A549 (cell line): ENCODE data around the gene PASK. TPM values are rescaled to one million over a fixed set of nuclear protein-coding genes. Genes with fewer than 3 reads are reported as not detected.
A peak's percentile ranks its signal among the peaks of the same experiment; 100 is the strongest.

Experiments
- ATAC-seq, 2 experiments: fragments of 200-7000 bp in 1 of 2; fragments of >200 bp in 1 of 2; cut with Nextera tagmentation in 1 of 2; cut with Tn5 transposase in 1 of 2; 3 replicates each; pipeline versions ENCODE4 v1.8.0 to v1.9.1; 2018 to 2020; ENCODE audit warnings: mild to moderate bottlenecking in 1 of 2, moderate library complexity in 1 of 2
- CTCF ChIA-PET: fragments of 300-600 bp; sonication (Branson Sonifier 250); formaldehyde crosslinking; extraction: SDS; loops from one replicate; lab custom pipeline; 2021; ENCODE audit warnings: antibody characterized with exemption, inconsistent platforms; lab: Yijun Ruan, JAX
- POLR2A ChIA-PET: fragments of 350-600 bp; formaldehyde crosslinking; extraction: SDS; loops from one replicate; lab custom pipeline; 2021; ENCODE audit warnings: antibody characterized with exemption, inconsistent platforms; lab: Yijun Ruan, JAX
- DNase-seq, 2 experiments: peaks; one replicate each; pipeline versions ENCODE4 v3.0.0 to v3.0.0-alpha.2; 2011 to 2016; ENCODE audit warnings: low read depth in 1 of 2, low spot score in 1 of 2
- FAIRE-seq: peaks from 2 replicates; lab custom pipeline; 2011; peaks lifted over from hg19 to GRCh38; lab: Jason Lieb, UNC
- H3K27ac ChIP-seq, 2 experiments: fragments of >200 bp; sonication (Bioruptor Twin); formaldehyde crosslinking; 3 replicates each; pipeline ENCODE4 v1.5.1; 2016 to 2017
- H3K4me1 ChIP-seq: fragments of >200 bp; sonication (Bioruptor Twin); formaldehyde crosslinking; 3 replicates; pipeline ENCODE4 v1.6.1; 2016
- H3K4me2 ChIP-seq: fragments of >200 bp; sonication (Bioruptor Twin); formaldehyde crosslinking; 3 replicates; pipeline ENCODE4 v1.6.1; 2016
- H3K4me3 ChIP-seq: fragments of >200 bp; sonication (Bioruptor Twin); formaldehyde crosslinking; 3 replicates; pipeline ENCODE4 v1.5.1; 2016
- H3K9me3 ChIP-seq: fragments of >200 bp; sonication (Bioruptor Twin); formaldehyde crosslinking; 3 replicates; pipeline ENCODE4 v1.6.1; 2016
- CEBPB ChIP-seq, 2 experiments: fragments of >200 bp in 1 of 2; sonication (Bioruptor Twin) in 1 of 2; formaldehyde crosslinking in 1 of 2; IDR thresholded peaks; 2 replicates each; pipeline ENCODE4 v1.6.1; 2012 to 2016
- CHD2 ChIP-seq: fragments of 150-350 bp; IDR thresholded peaks from 2 replicates; pipeline ENCODE4 v1.6.1; 2014; ENCODE audit warnings: low read length; ENCODE audit not compliant: partially characterized antibody
- CHD4 ChIP-seq: fragments of 200-600 bp; sonication (generic); IDR thresholded peaks from 2 replicates; pipeline ENCODE4 v1.6.1; 2016; ENCODE audit warnings: antibody characterized with exemption, mild to moderate bottlenecking, borderline replicate concordance
- FOSB ChIP-seq: fragments of 250-450 bp; sonication (Bioruptor Pico); IDR thresholded peaks from 2 replicates; pipeline ENCODE4 v1.5.0; 2020; ENCODE audit warnings: mild to moderate bottlenecking, moderate library complexity
- GATA3 ChIP-seq: IDR thresholded peaks from 2 replicates; pipeline ENCODE4 v1.6.1; 2012; ENCODE audit warnings: borderline replicate concordance
- HDAC2 ChIP-seq: fragments of 200-600 bp; sonication (generic); IDR thresholded peaks from 2 replicates; pipeline ENCODE4 v1.6.1; 2016
- HOXA7 ChIP-seq: fragments of 250-450 bp; sonication (Bioruptor Pico); IDR thresholded peaks from 2 replicates; pipeline ENCODE4 v1.5.0; 2020; ENCODE audit warnings: mild to moderate bottlenecking, moderate library complexity
- HOXB13 ChIP-seq: fragments of 250-450 bp; sonication (Bioruptor Pico); IDR thresholded peaks from 2 replicates; pipeline ENCODE4 v1.5.0; 2020; ENCODE audit warnings: low read depth, mild to moderate bottlenecking, moderate library complexity
- HOXB5 ChIP-seq: fragments of 250-450 bp; sonication (Bioruptor Pico); IDR thresholded peaks from 2 replicates; pipeline ENCODE4 v1.5.0; 2020; ENCODE audit warnings: mild to moderate bottlenecking, moderate library complexity
- JUN ChIP-seq, 2 experiments: fragments of >200 bp; sonication (Bioruptor Twin); formaldehyde crosslinking; IDR thresholded peaks; 2 replicates in 1 of 2; 3 replicates in 1 of 2; pipeline ENCODE4 v1.6.1; 2016 to 2017
- KDM1A ChIP-seq: fragments of 200-600 bp; sonication (generic); IDR thresholded peaks from 2 replicates; pipeline ENCODE4 v1.6.1; 2016; ENCODE audit warnings: low read depth, mild to moderate bottlenecking
- KDM5A ChIP-seq: fragments of 200-600 bp; sonication (generic); IDR thresholded peaks from 2 replicates; pipeline ENCODE4 v1.6.1; 2016; ENCODE audit warnings: antibody characterized with exemption, mild to moderate bottlenecking
- MAFK ChIP-seq: fragments of 450-650 bp; IDR thresholded peaks from 2 replicates; pipeline ENCODE4 v1.6.1; 2014; ENCODE audit not compliant: partially characterized antibody
- MYC ChIP-seq: IDR thresholded peaks from 2 replicates; pipeline ENCODE4 v1.6.1; 2012; ENCODE audit warnings: mild to moderate bottlenecking, inconsistent platforms, low read length, improper control_type of control experiment, borderline replicate concordance
- NFE2L2 ChIP-seq: fragments of 150-350 bp; conservative IDR thresholded peaks from 2 replicates; pipeline ENCODE4 v1.6.1; 2014; ENCODE audit warnings: low read length
- RNF2 ChIP-seq: fragments of 200-600 bp; sonication (generic); IDR thresholded peaks from 2 replicates; pipeline ENCODE4 v1.6.1; 2016; ENCODE audit warnings: low read depth, mild to moderate bottlenecking, antibody characterized with exemption, moderate library complexity, borderline replicate concordance
- SMC3 ChIP-seq: fragments of >200 bp; sonication (Bioruptor Twin); formaldehyde crosslinking; IDR thresholded peaks from 3 replicates; pipeline ENCODE4 v1.6.1; 2018; ENCODE audit warnings: inconsistent platforms
- ZFP36 ChIP-seq: fragments of 450-650 bp; IDR thresholded peaks from 2 replicates; pipeline ENCODE4 v1.6.1; 2014; ENCODE audit warnings: borderline replicate concordance; ENCODE audit not compliant: partially characterized antibody
- ZSCAN20 ChIP-seq: fragments of 250-450 bp; sonication (Bioruptor Pico); IDR thresholded peaks from 2 replicates; pipeline ENCODE4 v1.8.0; 2022; ENCODE audit warnings: mild to moderate bottlenecking, moderate library complexity
- WGBS: methylation state at CpG from one replicate; pipeline ENCODE4 v1.1.6; 2017; ENCODE audit errors: missing lambda C conversion rate; 5-methylcytosine and 5-hydroxymethylcytosine counted together
- polyA plus RNA-seq, 4 experiments: library from polyadenylated mRNA; depleted of rRNA in 3 of 4; stranded (reverse); fragments of >200 nt; fragmentation: RNase III in 1 of 4; extraction: RNeasy Plus Mini Kit Qiagen cat#74134 plus additional on column Dnase treatment in 1 of 4; gene quantifications; 2 replicates in 3 of 4; 3 replicates in 1 of 4; pipeline ENCODE4 v1.2.3, GENCODE V29; 2011 to 2017
- TF ChIP-seq, protein P1 (sequence below): fragments of >200 bp; sonication (Bioruptor Twin); formaldehyde crosslinking; IDR thresholded peaks from 2 replicates; pipeline ENCODE4 v1.6.1; 2016
- TF ChIP-seq, protein P2 (sequence below): IDR thresholded peaks from 2 replicates; pipeline ENCODE4 v1.6.1; 2012
- TF ChIP-seq, protein P3 (sequence below): IDR thresholded peaks from 2 replicates; pipeline ENCODE4 v1.6.1; 2012
- TF ChIP-seq, protein P4 (sequence below): fragments of 200-600 bp; sonication (generic); IDR thresholded peaks from 2 replicates; pipeline ENCODE4 v1.6.1; 2016; ENCODE audit warnings: antibody characterized with exemption, mild to moderate bottlenecking, moderate library complexity
- TF ChIP-seq, protein P5 (sequence below): fragments of 150-350 bp; IDR thresholded peaks from 2 replicates; pipeline ENCODE4 v1.6.1; 2014; ENCODE audit warnings: low read depth, mild to moderate bottlenecking, low read length
- TF ChIP-seq, protein P6 (sequence below): fragments of 250-450 bp; sonication (Bioruptor Pico); IDR thresholded peaks from 2 replicates; pipeline ENCODE4 v1.5.0; 2020; ENCODE audit warnings: low read depth, mild to moderate bottlenecking, moderate library complexity

PASK gene
- polyA plus RNA-seq, 2 of the 4 experiments (the other 2 are of a cell fraction), result 7.4 to 12.4 TPM

DNA sequence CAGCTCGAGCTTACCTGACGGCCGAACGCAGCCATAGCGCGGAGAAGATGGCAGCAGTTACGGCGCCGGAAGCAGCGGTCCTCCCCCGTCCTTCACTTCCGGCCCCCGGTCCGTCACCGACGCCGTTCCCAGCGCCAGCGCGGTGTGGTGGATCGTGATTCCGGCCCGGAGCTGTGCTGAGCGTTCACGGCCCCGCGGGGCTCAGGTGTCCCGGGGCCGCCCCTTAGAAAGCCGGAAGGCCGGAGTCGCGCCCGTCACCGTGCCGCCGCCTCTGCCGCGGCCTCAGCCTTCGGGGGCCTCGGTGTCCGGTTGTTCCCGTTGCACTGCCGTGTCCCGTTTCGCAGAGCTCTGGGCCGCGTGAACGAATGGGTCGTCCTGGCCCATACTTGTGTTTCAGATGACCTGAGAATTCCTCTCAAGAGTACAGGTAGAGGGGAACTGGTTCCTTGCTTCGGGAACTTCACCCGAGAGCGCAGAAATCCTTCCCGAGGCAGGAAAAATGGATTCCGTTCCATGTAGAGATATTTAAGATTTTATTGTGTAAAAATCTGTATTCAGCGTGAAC is 47.0 kb downstream of the PASK start, which contains the start of gene MTERF4 (continued):
- TF ChIP-seq, protein P1, sequence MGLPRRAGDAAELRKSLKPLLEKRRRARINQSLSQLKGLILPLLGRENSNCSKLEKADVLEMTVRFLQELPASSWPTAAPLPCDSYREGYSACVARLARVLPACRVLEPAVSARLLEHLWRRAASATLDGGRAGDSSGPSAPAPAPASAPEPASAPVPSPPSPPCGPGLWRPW, result no peak
- TF ChIP-seq JUN (IDR thresholded peaks at IDR 0.05) (peak; percentile 44 to 91; a peak in 3 of 5 replicates), MAFK (no peak), GATA3 (peak; percentile 71; the same call in 1 of the 2 replicates), MYC (peak; percentile 49; the same call in 1 of the 2 replicates), HOXA7 (CRISPR knock-in tag) (no peak), CEBPB (IDR thresholded peaks at IDR 0.05) (no peak; a peak in 1 of 4 replicates), HOXB5 (CRISPR knock-in tag) (no peak), RNF2 (no peak), SMC3 (peak; percentile 31; the same call in 1 of the 3 replicates), KDM5A (peak; percentile 90)
- TF ChIP-seq, protein P2, sequence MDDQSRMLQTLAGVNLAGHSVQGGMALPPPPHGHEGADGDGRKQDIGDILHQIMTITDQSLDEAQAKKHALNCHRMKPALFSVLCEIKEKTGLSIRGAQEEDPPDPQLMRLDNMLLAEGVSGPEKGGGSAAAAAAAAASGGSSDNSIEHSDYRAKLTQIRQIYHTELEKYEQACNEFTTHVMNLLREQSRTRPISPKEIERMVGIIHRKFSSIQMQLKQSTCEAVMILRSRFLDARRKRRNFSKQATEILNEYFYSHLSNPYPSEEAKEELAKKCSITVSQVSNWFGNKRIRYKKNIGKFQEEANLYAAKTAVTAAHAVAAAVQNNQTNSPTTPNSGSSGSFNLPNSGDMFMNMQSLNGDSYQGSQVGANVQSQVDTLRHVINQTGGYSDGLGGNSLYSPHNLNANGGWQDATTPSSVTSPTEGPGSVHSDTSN, result peak; percentile 47; the same call in 1 of the 2 replicates
- TF ChIP-seq, protein P3, sequence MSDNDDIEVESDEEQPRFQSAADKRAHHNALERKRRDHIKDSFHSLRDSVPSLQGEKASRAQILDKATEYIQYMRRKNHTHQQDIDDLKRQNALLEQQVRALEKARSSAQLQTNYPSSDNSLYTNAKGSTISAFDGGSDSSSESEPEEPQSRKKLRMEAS, result peak; percentile 95

DNA sequence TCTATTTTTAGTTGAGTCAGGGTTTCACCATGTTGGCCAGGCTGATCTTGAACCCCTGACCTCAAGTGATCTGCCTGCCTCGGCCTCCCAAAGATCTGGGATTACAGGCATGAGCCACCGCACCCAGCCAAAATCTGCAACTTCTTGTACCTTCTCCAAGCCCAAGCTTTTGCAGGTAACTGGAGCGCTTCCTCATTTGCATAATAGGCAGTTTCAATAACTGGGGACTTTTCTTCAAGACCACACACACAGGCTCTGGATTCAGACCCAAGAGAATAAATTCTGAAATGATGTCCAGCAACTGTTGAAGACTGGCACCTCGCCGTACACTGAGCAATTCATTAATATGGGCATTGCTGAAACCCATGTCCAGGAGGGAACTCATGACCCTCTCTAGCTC is 50.0 kb downstream of the PASK start:
- ATAC-seq (no peak), DNase-seq (no peak)
- Histone ChIP-seq H3K27ac (no peak overlapping the region), H3K4me3 (no peak overlapping the region), H3K4me2 (no peak overlapping the region), H3K9me3 (no peaks in the 10 kb centered on the region), H3K4me1 (peaks cover 25% of the 10 kb centered on the region)
- CTCF ChIA-PET, result no interaction called here
- 98% methylated on average over 5 of the region's 5 CpGs for WGBS
- POLR2A ChIA-PET, result no interaction called here
- TF ChIP-seq CHD2 (no peak), ZSCAN20 (CRISPR knock-in tag) (no peak)
- TF ChIP-seq, all 56 proteins: peak for 0
- FAIRE-seq, result no peak

DNA sequence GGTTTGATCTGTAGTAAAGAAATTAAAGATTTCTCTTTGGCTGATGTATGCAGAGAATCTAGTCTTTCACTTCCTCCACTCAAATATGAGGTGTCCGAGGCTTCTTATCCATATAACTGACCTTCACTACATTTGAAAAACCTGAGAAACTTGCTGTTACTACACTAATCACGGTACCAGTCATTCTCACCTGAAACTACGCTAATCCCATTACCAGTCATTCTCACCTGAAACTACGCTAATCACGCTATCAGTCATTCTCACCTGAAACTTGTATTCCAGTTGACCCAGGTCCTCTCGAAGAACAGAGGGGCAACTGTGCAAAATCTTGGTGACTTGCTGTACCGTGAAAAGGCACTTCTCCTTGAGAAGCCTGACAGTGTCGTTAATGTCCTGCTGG is 52.3 kb downstream of the PASK start:
- no peaks in the 10 kb centered on the region for H3K9me3 ChIP-seq
- H3K27ac ChIP-seq, result no peak overlapping the region
- ATAC-seq (no peak), FAIRE-seq (no peak), DNase-seq (no peak)
- WGBS, result 95% methylated on average over 8 of the region's 8 CpGs
- no peak overlapping the region for H3K4me3 ChIP-seq
- peaks cover 37% of the 10 kb centered on the region for H3K4me1 ChIP-seq
- no peak for TF ChIP-seq ZFP36
- no peak for TF ChIP-seq NFE2L2
- TF ChIP-seq KDM1A, result no peak
- TF ChIP-seq HOXB13, result no peak
- TF ChIP-seq, protein P4, sequence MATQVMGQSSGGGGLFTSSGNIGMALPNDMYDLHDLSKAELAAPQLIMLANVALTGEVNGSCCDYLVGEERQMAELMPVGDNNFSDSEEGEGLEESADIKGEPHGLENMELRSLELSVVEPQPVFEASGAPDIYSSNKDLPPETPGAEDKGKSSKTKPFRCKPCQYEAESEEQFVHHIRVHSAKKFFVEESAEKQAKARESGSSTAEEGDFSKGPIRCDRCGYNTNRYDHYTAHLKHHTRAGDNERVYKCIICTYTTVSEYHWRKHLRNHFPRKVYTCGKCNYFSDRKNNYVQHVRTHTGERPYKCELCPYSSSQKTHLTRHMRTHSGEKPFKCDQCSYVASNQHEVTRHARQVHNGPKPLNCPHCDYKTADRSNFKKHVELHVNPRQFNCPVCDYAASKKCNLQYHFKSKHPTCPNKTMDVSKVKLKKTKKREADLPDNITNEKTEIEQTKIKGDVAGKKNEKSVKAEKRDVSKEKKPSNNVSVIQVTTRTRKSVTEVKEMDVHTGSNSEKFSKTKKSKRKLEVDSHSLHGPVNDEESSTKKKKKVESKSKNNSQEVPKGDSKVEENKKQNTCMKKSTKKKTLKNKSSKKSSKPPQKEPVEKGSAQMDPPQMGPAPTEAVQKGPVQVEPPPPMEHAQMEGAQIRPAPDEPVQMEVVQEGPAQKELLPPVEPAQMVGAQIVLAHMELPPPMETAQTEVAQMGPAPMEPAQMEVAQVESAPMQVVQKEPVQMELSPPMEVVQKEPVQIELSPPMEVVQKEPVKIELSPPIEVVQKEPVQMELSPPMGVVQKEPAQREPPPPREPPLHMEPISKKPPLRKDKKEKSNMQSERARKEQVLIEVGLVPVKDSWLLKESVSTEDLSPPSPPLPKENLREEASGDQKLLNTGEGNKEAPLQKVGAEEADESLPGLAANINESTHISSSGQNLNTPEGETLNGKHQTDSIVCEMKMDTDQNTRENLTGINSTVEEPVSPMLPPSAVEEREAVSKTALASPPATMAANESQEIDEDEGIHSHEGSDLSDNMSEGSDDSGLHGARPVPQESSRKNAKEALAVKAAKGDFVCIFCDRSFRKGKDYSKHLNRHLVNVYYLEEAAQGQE, result no peak
- no peak for TF ChIP-seq FOSB (CRISPR knock-in tag)
- TF ChIP-seq, protein P5, sequence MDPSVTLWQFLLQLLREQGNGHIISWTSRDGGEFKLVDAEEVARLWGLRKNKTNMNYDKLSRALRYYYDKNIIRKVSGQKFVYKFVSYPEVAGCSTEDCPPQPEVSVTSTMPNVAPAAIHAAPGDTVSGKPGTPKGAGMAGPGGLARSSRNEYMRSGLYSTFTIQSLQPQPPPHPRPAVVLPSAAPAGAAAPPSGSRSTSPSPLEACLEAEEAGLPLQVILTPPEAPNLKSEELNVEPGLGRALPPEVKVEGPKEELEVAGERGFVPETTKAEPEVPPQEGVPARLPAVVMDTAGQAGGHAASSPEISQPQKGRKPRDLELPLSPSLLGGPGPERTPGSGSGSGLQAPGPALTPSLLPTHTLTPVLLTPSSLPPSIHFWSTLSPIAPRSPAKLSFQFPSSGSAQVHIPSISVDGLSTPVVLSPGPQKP, result no peak
- no peak for TF ChIP-seq HDAC2
- TF ChIP-seq CHD4, result no peak
- TF ChIP-seq RNF2, result no peak
- TF ChIP-seq, protein P6, sequence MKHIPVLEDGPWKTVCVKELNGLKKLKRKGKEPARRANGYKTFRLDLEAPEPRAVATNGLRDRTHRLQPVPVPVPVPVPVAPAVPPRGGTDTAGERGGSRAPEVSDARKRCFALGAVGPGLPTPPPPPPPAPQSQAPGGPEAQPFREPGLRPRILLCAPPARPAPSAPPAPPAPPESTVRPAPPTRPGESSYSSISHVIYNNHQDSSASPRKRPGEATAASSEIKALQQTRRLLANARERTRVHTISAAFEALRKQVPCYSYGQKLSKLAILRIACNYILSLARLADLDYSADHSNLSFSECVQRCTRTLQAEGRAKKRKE (CRISPR knock-in tag), result no peak
- H3K4me2 ChIP-seq, result no peak overlapping the region
- ChIA-PET POLR2A (no interaction called here), CTCF (no interaction called here)
